DMS153 treated with DMSO at 0.1 percent for 48 hours (cell line): ENCODE measurements around the gene MTF2.

ENCODE experiments used
- DNase-seq: peaks from one replicate; lab custom pipeline; 2025; ENCODE audit not compliant: unreplicated experiment; lab: John Stamatoyannopoulos, UW

Gene MTF2

DNA sequence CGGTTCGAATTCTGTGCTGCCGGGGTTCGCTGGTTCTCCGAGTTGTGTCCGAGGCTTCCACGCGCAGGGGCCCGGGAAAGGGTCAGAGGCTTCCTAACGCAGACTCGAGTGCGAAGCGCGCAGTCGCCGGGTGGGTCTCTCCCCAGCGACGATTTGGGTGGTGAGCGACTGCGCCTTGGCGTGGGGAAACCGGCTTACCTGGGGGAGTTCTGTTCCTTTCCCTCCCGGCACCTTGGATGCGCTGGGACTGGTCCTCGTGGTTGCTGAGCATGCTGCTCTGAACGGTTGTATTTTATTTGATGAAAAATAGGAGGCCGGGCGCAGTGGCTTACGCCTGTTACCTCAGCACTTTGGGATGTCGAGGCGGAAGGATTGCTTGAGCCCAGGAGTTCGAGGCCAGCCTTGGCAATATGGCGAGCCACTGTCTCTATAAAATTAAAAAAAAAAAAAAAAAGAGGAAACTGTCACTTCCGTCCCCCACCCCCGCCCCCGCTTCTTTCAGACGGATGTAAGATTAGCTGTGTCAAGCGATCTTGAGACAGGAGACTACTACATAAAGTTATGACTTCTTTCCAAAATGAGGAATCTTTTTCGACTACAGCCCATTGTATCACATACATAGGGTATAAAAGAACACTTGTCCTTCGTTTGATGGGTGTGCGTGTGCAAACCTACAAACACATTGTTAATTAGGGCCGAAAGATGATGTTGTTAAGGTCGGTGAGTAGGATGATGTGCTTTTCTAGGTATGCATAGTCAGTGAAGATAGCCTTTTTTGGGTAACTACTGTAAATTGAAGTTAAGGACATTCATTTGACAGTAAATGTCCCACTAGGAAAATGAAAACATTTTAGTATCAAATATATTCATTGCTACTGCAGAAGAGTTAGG lies 101.9 kb downstream of the MTF2 start, which contains the start of gene CCDC18:
Gene CCDC18, plus strand, starts transcription at position 2 of the 891 bp plus-strand sequence. CDS start 2,638 bp downstream, outside the sequence.
- DNase-seq: no peak

DNA sequence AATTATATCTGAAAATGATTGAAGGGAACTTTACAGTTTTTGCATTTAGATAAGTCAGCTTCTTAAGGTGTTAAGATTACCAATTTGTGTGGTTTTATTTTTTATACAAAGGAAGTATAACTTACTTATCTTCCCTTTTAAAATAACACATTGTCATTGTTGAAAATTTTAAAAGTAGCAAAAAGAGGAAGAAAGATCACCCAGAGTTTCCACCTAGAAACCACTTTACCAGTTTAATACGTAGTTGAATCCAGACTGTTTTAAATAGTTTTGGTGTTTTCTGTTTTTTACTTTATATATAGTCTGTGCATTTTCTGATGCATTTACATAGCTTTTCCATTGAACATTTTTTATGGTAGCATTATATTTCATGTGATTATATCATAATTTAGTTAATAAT lies 107.6 kb downstream of the MTF2 start:
- no peak for DNase-seq
